Stimulated activated CD4-positive, alpha-beta T cell treated with anti-CD3 and anti-CD28 coated beads, Interleukin-1b, Interleukin-23, amount 100 ng/mL, for 24 hours (primary cell): ENCODE results near the gene BSND.

ENCODE experiments used
- DNase-seq, 4 experiments: peaks; one replicate each; pipeline ENCODE4 v3.0.0-alpha.2; 2020; ENCODE audit warnings: low read depth in 4 of 4, low spot score in 1 of 4

BSND gene

GRCh38 chr1:54975356-54976108, 23.2 kb upstream of the BSND start:
- DNase-seq: no peak

DNA sequence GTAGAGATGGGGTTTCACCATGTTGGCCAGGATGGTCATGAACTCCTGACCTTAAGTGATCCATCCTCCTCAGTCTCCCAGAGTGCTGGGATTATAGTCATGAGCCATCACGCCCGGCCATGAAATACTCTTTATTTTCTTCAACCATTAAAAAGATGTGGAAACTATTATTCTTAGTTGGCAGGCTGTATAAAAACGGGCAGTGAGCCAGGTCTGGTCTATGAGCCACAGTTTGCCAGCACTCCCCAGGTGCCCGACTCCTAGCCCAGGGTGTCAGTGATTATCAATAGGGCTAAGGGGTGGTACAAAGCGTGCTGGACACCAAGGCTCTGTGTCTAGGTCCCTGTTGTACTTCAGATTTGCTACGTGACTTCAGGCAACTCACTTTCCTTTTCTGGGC, 22.0 kb upstream of the BSND start:
- no peak for DNase-seq

DNA sequence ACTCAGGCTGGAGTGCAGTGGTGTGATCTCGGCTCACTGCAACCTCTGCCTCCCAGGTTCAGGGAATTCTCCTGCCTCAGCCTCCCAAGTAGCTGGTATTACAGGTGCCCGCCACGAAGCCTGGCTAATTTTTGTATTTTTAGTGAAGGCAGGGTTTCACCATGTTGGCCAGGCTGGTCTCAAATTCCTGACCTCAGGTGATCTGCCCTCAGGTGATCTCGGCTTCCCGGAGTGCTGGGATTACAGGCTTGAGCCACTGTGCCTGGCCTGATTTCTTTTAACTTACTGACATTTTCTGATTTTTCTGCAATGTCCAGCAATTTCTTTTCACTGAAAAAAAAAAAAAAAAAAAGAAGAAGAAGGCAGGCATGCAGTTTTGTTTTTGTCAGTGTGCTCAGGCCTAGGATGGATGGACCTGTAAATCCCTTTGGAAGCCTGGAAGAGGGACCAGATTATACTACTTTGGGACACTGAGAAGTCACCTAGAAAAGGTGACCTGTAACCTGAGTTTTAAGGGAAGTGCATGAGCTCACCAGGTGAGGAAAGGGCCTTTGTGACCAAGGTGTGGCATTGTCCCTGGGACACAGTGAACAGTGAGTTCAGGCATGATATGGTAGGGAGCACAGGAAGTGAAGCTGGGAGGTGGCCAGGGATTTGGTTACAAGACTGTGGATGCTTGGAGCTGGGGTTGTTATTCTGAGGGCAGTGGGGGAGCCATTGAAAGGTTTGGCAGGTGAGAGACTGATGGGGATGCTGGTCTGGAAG, 21.0 kb upstream of the BSND start:
- no peak for DNase-seq

GRCh38 chr1:54978528-54979326, 20.0 kb upstream of the BSND start:
- no peak for DNase-seq

DNA sequence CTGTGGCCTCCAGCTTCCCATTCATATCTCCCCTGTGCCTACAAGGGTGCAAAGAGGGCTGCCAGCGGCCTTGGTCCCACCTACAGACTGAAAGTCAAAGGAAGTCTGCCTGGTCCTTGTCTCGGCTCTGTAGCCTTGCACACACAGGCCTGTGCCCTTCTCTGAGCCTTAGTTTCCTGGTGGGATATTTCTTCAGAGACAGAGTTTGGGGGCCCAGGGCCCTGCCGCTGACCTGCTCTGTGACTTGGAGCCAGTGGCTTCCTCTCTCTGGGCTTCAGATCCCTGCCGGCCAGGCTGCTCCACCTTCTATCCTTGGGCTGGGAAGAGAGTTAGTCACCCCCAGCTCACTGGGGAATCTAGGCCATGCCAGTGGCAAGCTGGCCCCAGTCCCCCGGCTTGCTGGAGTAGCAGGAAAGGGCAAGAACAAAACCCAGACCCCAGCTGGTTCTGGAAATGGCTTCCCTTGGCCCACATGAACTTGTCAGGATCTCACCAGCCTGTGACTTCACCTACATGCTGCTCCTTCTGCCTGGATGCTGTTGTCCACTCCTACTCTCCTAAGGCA, 19.3 kb upstream of the BSND start:
- no peak for DNase-seq

GRCh38 chr1:54980046-54980527, 18.6 kb upstream of the BSND start:
- no peak for DNase-seq

- no peak for DNase-seq
Measured at GRCh38 chr1:54980528-54981241, 18.0 kb upstream of the BSND start, which contains the start of gene TMEM61. Gene TMEM61, plus strand, starts transcription at chr1:54980628. Its CDS starts 438 bp downstream, at chr1:54981066.

DNA sequence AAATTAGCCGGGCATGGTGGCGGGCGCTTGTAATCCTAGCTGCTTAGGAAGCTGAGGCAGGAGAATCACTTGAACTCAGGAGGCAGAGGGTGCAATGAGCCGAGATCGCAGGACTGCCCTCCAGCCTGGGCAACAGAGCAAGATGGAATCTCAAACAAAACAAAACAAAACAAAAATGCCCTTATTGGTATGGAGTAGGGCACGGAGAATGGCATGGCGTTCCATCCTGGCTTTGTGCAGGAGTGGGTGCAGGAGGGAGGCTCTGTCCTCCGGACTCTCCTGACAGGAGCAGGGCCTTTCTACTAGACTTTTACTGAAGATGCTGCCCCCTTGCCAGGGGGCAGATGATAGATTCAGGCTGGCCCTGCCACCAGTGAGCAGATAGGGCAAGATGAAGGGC, 17.3 kb upstream of the BSND start:
- DNase-seq: no peak

- DNase-seq: no peak
Measured at GRCh38 chr1:54982739-54983138, 16.0 kb upstream of the BSND start.

- no peak for DNase-seq
Measured at GRCh38 chr1:54984131-54984842, 14.4 kb upstream of the BSND start.

DNA sequence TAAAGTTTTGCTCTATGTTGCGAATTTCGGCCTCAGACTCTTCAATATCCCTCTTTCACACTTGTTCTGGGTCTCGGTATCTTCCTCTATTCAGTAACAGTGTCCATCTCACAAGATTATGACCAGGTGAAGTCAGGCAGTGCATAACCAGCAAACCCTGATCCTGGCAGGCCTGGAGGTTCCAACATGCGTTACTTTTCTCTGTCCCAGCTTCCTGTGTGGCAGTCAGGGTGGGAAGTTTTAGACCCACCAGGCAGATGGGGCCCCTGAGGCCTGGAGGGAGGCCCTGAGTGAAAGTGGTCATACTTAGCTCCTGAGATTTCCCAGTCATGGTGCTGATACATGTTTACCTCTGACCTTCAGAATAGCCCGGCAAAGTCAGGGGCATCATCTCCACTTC, 13.2 kb upstream of the BSND start:
- DNase-seq: no peak

GRCh38 chr1:54986025-54986424, 12.7 kb upstream of the BSND start:
- no peak for DNase-seq

- DNase-seq: no peak
Measured at GRCh38 chr1:54986533-54986932, 12.2 kb upstream of the BSND start.

GRCh38 chr1:54987427-54987826, 11.3 kb upstream of the BSND start:
- DNase-seq: no peak

GRCh38 chr1:54987919-54988705, 10.6 kb upstream of the BSND start:
- DNase-seq: no peak

- DNase-seq: no peak
Measured at GRCh38 chr1:54988975-54989374, 9.8 kb upstream of the BSND start.

DNA sequence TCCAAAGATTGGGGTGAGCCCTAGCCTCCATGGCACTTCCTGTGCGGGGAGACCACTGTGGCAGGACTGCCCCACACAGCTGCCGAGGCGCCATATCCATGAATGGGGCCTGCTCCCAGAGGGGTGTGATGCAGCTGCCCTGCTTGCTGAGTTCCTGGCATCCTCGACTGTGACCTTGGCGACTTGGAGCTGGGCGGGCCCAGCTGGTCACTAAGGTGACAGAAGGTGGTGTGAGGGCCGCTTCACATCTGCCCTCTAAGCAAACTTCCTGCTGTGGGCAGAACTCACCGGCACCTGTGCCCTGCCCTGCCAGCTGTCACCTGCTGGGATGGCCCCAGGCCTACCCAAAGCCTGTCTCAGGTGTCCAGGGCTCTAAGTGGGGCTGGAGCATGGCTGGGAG, 9.3 kb upstream of the BSND start:
- no peak for DNase-seq

- no peak for DNase-seq
Measured at GRCh38 chr1:54989968-54990810, 8.5 kb upstream of the BSND start.
